Breast epithelium (tissue), 3 donors: ENCODE data around the gene METTL25.

Source experiments
- POLR2A ChIP-seq: fragments of 450-650 bp; IDR thresholded peaks from one replicate; pipeline ENCODE4 v1.6.1; 2016; ENCODE audit warnings: antibody characterized with exemption, mild to moderate bottlenecking, moderate library complexity
- POLR2AphosphoS5 ChIP-seq, 3 donors: sonication (generic); formaldehyde crosslinking; IDR thresholded peaks; one replicate each; pipeline ENCODE4 v1.6.1; 2017; ENCODE audit warnings: antibody characterized with exemption in 3 of 3
- TF ChIP-seq, protein P1 (sequence below), 3 donors: fragments of 450-650 bp; IDR thresholded peaks; one replicate each; pipeline ENCODE4 v1.5.1; 2016 to 2017; ENCODE audit warnings: antibody characterized with exemption in 3 of 3, mild to moderate bottlenecking in 3 of 3, moderate library complexity in 3 of 3

DNA sequence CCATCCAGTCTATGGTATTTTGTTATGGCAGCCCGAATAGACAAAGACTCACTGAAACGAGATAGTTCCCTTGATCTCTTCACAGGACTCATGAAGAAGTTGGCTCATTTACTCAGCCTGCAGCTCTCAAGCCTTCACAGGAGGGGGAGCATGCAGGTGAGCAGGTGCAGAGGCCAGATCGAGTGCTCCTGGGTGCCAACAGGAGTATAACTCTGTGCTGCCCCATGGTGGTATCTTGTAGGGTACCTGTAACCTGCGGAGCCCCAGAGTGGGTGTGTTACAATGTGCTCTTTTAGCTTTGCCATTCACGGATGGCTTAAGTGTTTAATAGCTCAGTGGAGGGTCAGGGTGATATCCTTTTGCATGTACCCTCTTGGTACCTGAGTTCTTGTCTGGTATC, 159.5 kb downstream of the METTL25 start:
- TF ChIP-seq, protein P1, sequence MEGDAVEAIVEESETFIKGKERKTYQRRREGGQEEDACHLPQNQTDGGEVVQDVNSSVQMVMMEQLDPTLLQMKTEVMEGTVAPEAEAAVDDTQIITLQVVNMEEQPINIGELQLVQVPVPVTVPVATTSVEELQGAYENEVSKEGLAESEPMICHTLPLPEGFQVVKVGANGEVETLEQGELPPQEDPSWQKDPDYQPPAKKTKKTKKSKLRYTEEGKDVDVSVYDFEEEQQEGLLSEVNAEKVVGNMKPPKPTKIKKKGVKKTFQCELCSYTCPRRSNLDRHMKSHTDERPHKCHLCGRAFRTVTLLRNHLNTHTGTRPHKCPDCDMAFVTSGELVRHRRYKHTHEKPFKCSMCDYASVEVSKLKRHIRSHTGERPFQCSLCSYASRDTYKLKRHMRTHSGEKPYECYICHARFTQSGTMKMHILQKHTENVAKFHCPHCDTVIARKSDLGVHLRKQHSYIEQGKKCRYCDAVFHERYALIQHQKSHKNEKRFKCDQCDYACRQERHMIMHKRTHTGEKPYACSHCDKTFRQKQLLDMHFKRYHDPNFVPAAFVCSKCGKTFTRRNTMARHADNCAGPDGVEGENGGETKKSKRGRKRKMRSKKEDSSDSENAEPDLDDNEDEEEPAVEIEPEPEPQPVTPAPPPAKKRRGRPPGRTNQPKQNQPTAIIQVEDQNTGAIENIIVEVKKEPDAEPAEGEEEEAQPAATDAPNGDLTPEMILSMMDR (IDR thresholded peaks at IDR 0.05), result no peak
- TF ChIP-seq POLR2A (no peak), POLR2AphosphoS5 (IDR thresholded peaks at IDR 0.05) (no peak)
